Activated T-cell treated with anti-CD3 and anti-CD28 coated beads, Interleukin-2, amount 50 U/mL, for 1 hour (primary cell): ENCODE results near the gene ANK2.

Experiments used
- DNase-seq: peaks from one replicate; pipeline ENCODE4 v3.0.0-alpha.2; 2020

ANK2 gene

DNA sequence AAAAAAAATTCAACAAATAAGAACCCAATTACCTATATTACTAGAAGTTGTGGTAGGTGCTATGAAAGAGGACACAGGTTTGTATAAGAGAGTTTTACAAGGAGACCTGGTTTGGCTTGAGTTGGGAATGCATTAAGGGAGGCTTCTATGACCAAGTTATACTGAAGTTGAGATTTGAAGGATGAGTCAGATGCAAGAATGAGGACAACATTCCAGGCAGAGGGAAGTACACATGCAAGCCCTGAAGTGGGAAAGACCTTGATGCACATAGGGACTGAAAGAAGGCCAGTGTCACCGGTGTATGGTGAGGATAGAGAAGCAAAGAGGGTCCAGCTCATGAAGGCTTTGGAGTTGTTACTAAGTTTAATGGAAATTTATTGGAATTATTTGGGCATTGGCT, 52.2 kb downstream of the ANK2 start:
- DNase-seq, result no peak

DNA sequence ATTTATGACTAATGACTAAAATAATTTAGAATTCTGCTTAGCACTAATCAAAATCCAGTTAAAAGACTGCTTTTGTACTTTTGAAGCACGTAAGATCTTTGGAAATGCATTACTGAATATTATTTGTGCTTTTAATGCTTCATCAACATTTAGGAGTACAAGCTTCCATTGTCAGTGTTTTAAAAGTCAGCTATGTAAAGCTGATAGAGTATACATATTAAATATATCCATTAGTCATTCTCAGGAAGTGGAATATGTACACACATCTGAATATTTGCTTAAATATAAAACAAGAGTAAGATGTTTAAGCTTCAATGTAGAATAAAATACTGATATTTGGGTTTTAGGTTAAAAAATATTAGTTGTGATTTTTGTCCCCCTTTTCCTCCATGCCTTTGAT, 54.1 kb downstream of the ANK2 start:
- DNase-seq, result no peak

DNA sequence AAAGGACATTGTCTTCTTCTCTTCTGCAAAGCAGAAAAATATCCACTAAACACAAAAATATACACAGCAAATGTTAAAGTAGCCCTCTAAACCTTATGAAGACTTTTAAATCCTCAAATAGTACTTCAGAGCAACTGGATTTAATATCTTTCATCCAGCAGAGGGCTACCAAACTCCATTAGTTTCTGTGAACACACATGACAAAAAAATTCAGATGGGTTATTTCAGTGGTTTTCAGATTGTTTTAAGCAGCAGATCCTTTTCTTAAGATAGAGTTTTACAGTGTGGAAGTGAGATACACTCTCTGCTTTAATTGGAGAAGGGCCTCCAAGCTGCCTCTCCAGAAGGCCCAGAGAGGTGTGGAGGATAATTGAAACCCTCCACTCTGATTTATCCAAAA, 56.7 kb downstream of the ANK2 start:
- DNase-seq, result no peak

DNA sequence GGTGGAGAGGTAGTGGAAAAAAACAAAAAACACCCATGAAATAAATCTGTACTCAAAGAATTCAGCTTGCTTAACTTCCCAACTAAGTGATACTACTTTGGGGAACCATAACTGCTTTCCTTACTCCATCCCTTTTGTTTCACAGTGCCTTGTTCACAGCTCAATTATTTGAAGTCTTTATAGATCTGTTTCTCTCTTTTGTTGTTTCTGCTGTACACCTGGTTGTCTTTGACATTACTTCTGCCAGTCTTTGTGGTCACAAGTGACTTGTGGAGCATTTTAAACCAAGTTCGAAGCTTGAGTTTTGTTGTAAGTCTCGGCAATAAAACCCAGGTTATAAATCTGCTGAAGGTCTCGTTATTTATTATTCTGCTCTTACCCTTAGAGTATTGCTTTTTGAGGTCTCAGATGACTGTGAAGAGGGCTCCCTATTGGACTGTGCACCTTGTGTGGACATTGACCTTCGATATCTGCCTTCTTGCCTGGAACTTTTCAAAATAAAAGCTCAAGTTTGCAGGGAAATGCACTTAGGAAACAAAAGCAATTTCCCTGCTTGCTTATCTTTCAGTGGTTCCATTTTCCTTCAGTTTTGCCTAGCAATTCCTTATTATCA, 59.8 kb downstream of the ANK2 start:
- no peak for DNase-seq

DNA sequence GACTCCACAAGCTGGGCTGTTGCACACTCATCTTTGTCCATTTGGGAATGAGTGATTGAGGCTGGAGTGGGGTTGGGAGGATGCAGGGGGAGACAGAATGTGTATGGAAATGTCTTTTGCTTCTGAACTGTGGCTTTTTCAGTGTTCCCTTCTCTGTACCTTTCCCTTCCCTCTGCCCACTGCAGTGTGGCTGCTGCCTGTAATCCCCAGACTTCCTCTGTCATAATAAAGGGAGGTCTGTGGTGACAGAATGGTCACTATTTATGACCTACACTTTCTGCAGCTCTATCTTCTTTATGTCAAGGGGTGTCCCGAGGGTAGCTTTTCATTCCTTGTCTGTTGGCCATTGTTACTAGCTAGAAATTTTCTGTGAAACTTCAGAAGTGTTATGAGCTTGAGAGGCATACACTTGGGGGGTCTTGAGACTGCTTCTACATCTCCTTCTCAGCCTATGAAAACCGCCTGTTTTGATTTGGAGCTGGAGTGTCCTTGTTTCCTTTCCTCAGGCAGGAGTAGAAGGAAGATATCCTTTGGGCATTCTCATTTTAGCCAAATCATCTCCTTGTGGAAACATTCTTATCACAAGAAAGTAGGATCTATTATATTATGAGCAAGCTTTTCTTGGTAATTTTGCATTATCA, 63.0 kb downstream of the ANK2 start:
- no peak for DNase-seq

DNA sequence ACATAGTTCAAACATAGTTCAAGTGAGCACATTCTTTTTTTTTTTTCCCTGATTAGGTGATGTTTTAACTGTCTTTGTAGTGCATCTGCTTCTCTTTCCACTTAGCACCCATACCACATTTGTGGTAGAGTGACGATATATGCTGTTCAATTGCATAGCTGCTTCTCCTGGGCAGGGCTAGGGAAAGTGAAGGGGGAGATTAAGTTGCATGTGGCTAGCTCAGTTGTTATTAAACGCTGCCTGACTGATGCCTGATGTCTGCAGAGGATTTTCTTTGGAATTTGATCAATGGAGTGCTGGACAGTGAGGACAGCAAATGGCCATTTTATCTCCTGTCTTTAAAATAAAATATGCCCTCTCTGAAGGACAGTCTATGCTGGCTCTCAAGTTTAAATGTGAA, 63.7 kb downstream of the ANK2 start:
- no peak for DNase-seq

DNA sequence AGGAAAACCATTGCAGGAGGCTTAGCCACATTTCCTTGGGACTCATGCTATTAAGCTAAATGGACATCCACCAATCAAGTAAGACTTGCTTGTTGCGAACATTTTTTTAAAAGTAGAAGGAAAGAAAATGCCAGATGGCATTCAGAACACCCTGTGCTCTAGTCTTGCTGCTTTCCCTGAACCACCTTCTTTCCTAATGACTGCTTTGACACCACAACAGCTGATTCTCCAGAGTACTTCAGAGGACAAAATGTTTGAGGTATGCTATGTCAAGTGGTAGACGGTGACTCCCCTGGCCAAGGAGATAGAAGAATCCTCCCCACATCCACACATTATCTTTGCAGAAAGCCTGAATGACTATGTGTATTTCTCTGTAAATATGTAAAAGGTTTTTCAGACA, 65.4 kb downstream of the ANK2 start:
- DNase-seq, result no peak

DNA sequence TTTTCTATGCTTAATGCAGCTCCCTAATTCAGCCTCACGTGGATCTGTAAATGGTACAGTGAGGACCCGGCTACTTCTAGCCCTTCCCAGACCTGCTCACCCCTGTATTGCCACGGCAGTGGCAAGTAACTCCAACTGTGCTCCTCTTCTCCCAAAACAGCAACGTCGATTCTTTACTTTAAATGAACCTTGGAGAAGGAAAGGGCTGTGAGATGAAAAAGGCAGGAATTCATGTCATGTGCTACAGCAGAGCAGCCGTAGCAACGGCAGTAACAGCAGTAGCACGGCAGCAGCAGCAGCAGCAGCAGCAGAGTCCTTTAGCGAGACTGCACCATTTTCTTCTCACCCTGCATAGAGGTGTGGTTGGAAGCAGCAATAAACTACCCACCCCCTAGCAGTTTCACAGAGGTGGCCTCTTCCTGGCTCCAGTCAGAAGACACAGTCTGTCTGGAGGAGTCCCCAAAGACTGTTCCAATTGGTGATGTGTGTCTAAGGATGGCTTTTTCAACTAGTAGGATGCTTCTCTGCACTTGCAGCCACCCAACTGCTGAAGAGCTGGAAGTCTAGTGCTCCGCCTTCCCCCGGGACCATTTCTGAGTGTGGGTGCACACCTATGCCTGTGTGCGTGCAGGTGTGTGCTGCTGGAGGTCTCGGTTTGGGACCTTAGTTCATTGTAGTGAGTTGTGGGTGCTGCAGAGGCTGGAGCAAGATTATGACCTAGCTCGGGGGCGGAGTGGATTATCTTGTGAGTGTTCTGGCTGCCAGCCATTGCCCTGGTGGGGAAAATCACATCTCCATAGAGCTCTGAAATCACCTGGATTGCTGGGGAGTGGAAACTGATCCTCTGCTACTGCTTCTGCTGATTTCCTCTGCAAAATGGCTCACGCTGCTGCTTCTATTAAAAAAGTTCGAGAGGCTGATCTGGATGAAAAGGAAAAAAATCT, 67.2 kb downstream of the ANK2 start:
- no peak for DNase-seq

DNA sequence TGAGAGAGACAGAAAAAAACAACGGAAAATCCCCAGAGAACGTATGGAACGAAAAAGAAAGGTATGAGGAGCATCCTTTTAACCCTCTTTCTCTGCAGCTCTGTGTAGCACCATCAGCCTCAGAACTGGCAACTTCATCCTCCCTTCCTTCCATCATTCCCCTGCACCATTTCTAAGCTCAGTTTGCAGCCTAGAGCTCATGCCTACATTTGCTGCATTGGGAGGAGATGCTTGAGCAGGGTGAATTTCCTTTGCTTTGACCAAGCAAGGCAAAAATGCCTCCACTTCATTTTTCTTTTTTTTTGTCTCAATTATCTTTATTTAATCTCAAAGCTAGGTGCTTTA, 67.9 kb downstream of the ANK2 start:
- DNase-seq, result no peak

DNA sequence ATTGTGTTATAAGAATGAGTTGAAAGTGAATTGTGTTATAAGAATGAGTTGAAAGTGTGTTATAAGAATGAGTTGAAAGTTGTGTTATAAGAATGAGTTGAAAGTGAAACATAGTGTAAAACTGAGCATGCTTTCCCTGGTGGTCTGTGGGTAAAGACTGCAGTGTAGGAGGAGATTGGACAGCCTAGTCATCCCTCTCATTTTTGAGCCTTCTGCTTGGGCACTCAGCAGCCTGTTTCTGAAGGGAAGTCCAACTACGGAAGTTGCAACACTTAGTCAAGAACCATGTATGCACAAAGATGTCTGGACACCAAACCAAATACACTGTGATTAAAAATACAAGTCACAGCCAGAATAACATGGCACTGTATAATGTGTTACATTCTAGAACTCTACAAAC, 72.6 kb downstream of the ANK2 start:
- DNase-seq, result no peak

DNA sequence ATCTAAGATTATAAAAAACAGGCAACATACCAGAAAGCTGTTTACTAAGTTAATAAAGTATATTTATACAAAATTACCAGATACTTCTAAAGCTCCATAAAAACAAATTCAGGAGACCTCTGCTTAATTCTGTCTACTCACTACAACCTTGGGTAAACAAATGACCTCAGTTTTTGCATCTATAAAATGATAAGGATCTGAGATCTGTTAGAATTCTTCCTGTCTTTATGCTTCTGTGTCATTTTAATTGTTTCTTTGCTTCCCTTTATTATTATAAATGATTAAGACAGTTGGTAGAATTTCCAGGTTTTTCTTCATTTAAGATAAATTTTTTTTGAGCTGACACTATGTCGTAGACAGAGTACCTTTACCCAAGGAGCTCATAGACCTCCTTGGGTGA, 76.0 kb downstream of the ANK2 start:
- no peak for DNase-seq

DNA sequence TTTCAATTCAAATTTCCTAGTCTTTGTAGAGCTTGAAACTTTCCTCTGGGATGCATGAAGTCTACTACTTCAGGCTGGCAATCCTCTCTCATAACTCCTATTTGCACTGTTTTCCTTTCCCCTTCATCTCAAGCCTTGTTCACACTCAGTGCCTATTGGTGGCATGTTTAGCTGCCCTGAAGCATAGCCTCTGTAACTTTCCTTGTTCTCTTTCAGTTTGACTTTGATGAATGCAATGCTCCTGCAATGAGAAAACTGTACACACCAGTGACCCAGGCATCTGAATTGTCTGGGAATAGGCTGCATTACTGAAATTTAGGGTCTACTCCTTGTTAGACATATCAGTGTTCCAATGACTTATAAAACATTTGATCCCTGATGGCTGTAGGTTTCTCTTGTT, 81.7 kb downstream of the ANK2 start:
- DNase-seq, result no peak

DNA sequence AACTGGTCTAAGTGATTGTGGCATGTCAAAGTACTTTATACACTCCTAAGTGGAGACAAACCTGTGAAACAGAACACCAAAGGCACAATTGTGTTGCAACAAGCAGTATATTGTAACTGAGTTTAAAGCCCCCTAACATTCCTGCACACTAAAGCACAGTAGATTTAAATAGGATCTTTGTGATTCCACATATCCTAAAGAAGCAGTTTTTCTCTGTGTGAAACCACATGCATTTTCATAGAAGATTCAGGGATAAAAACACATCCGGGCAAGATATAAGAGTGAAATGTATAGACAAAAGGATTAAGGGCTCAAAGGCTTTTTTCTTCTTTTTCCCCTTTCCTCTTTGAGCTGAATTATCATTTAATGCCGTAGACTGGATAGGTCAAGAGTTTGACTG, 82.2 kb downstream of the ANK2 start:
- DNase-seq, result no peak

DNA sequence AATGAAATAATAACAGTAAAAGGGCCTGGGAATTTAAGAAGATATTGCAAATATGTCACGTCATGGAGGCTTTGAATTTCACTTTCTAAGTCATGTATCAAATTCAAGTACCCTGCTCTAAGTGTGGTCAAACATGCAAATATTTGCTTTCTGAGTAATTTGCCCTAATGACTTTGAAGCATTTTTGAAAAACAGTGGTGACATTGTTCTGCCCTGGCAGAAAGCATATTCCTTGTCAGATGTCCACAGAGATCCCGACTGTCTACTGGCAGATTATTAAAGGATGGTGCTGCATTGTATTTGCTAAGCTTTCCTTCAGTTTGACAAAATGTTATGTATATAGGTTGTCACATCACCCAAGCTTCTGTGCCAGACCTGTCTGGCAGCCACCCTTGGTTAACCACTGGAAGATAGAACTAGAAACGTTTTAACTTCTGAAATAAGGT, 92.5 kb downstream of the ANK2 start:
- no peak for DNase-seq

DNA sequence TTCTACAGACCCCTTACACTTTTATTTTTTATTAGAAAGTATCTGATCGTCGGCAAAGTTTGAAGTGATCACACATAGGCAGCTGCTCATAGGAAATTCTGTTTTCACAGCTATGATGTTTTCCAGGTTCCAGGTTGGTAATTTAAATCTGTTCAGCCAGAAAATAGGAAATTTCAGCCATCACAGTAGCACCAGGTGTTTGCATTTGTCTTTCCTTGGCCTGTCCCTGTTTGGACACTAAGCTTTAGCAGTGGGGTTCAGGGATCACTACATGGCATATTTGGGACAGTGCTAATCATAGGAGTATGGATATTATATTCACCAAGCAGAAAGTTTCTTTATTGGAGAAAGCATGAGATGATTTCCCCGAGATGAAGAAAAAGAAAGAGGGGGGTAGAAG, 92.9 kb downstream of the ANK2 start:
- DNase-seq, result no peak

DNA sequence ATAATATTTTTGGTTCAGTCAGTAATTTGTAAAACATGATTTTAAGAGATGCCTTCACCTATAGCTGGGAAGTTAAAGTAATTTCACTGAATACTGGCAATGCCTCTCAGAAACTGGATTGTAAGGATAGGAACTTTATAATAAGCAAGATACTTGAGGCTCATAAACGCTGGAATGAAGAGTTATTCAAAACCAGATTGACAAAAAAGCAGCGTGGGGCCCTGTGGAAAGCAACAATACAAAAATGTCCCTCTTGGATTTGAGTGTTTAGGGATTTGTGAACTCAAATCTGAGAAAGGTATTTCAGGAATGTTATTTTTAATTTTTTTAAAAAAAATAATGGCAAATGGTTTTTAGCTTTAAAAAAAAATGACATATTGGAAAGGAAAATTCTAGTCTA, 94.6 kb downstream of the ANK2 start:
- DNase-seq, result no peak

DNA sequence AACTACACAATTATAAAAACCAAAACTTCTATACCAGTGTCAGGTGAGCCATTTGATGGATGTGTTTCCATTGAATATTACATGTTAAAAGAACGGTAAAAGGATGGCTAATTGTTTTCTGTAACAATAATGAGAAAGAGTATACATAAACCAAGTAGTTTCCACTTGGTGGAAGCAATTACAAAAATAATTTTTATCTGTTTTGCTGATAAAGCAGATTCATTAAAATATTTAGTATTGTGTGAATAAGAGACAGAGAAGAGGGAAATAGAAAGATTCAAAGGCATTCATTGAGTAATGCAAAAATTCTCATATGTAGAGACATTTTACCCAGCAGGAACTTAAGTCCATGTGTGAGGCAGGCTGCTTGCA, 95.7 kb downstream of the ANK2 start:
- DNase-seq, result no peak

DNA sequence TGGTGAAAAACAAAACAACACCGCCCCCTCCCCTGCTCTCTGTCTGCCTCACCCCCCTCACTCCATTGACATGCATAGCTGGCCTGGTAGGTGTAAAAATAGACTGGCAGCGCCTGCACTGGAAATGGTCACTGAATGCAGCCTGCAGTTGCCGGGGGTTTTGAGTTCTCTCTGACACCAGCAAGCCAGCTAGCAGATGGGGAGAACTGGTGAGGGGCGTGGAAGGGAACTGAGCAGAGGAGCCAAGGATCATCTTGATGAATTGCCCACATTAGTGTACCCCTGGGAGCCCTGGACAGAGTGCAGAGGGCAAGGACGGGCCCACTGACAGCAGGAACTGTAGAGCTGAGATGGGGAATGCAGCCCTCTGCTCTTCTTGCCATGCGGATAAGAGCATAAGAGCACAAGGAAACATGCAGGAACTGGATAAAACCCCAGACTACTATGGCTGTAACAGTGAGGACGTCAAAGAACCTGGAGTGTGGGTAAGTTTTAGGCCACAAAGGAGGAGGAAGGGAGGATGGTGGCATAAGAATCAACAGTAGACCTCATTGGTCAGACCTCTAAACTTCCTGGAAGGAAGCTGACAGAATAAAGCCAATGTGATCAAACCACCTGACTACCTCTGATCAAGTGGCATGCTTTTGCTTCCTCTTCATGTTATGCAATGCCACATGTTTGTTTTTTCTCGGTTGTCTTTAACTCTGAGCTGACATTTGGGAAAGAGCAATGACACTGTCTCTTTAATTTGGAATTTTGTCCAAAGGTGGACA, 96.3 kb downstream of the ANK2 start:
- DNase-seq, result no peak

DNA sequence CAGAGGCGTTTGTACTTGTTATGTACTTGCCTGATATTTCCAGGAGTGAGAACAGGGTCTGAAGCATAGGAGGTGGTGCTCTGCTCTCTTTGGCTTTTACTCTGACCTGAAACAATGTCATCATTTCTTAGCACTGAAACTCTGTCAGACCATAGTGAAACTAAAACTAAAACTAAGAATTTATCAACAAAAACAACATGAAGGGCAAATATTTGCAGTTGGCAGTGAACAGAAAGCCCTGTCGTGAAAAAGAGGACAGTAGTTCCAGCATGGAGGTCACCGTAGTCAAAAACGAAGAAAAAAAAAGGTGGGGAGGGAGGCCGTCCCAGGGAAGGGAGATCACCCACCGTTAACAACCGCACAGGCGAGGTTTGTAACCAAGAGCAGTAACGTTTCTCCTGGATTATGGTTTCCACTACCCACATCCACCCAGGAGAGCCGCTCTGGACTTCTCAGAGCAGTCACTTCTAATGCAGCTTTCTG, 97.5 kb downstream of the ANK2 start:
- no peak for DNase-seq

DNA sequence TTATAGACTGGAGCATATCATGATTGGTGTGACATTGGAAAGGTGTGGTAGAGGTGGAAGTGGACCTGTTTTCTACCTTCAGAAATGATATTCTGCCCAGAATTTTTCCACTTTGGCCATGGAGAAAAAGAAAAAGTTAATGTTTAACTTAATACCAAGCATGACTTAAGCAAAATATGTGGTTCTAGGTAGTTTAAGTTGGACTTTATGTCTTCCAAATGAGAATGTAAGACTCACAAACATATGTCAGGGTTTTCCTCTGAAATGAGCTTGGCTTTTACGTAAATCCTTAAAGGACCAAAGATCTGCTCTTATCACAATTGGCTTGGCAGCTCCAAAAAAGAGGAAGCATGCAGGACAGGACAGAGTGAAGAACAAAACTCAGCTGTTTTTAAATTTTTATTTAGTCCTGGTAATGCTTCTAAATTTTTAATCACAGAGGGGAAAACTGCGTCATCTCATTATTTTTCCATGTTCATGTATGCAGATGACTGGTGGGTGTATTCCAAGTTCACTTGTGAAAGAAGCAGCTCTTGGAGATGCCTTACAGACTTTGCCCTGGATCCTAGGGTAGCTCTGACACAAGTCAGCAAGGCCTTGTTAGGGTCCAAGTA, 98.2 kb downstream of the ANK2 start:
- DNase-seq, result no peak

DNA sequence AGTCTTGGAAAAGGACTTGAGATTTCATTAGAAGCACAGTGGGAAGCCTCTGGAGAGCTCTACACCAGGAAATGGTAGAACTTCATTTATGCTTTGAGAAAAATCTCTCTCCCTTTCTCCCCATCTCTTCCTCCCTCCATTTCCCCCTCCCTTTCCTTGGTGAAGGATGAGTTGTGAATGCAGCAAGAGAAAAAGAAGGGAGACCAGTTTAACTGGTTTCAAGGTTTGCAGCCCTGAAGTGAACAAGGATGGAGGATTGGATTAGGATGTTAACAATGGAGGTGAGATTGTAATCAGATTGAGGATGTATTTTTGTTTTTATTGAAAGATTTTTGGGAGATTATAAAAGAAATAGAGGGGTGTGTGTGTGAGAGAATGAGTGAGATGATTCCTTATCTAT, 99.5 kb downstream of the ANK2 start:
- no peak for DNase-seq

DNA sequence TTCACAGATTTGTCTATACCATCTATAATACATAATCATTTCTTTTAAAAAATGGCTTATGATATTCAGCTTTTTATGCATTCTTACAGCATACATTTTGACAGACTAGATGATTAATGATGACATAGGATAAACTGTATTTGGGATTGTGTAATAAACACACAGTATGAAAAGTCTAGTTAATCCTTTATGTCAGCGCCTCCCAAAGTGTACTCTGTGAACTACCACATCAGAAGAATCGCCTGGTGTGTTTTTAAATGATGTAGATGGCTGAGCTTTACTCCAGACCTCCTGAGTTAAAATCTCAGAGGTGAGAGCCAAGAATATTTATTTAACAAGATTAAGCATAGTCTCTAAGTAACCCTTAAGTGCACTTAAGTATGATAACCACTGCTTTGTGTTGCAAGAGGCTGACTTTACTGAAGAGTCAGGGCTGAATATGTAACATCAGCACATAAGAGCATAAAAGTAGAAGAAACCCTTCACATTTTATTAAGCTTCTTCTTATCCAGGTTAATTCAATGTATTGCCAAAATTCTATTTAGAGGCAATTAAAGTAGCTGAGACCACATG, 104.2 kb downstream of the ANK2 start:
- no peak for DNase-seq

DNA sequence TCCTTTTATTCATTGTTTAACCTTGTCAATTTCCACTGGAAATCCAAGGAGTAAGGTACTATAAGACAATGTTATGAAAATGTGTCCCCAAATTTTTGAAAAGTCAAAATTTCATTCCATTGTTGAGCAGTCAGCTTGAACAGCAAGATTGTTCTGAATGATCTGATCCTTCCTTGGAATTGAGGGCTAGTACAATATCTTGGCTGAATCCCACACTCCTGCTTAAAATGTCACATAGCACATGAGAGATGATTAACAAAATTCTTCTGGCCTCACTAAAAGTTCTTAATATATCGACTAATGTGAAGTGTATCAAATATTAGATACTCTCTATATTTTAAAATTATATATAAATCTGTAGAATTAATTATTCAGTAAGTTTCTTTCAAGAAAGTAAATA, 104.8 kb downstream of the ANK2 start:
- DNase-seq, result no peak
